ENCODE measurements around the gene TBCCD1.

GRCh38 chr3:186515125-186515524, 52.0 kb downstream of the TBCCD1 start:
- TF ChIP-seq CTCF (IDR thresholded peaks at IDR 0.05): no peak
- no peak for TF ChIP-seq POLR2A (IDR thresholded peaks at IDR 0.05; ENCODE audit: low read depth)

Measured in esophagus muscularis mucosa (tissue), 3 donors.